ENCODE measurements around the gene FBXL7. TPM values are rescaled to one million over a fixed set of nuclear protein-coding genes. Genes with fewer than 3 reads are reported as not detected.

FBXL7 gene
- total RNA-seq, 1 donor from 2014 or later: 21.3 TPM

- no peaks in the 10 kb centered on the region for H3K9me3 Mint-ChIP-seq
- no peak for DNase-seq (ENCODE audit: extremely low spot score, unreplicated experiment)
- no peaks in the 10 kb centered on the region for H3K36me3 Mint-ChIP-seq
- H3K4me3 Mint-ChIP-seq: no peak overlapping the region
- no peak for TF ChIP-seq CTCF (conservative IDR thresholded peaks at IDR 0.05)
- no peaks in the 10 kb centered on the region for H3K4me1 Mint-ChIP-seq (ENCODE audit: unreplicated experiment)
- no peaks in the 10 kb centered on the region for H3K27me3 Mint-ChIP-seq
- no peak overlapping the region for H3K27ac Mint-ChIP-seq
These were observed 272.2 kb downstream of the FBXL7 start for GRCh38 chr5:15772131-15772530.

- Mint-ChIP-seq H3K36me3 (no peaks in the 10 kb centered on the region), H3K27ac (no peak overlapping the region), H3K27me3 (no peaks in the 10 kb centered on the region), H3K4me1 (ENCODE audit: unreplicated experiment) (no peaks in the 10 kb centered on the region), H3K4me3 (no peak overlapping the region), H3K9me3 (no peaks in the 10 kb centered on the region)
- TF ChIP-seq CTCF (conservative IDR thresholded peaks at IDR 0.05): no peak
- DNase-seq (ENCODE audit: extremely low spot score, unreplicated experiment): no peak
These were observed 274.7 kb downstream of the FBXL7 start for GRCh38 chr5:15774632-15775031.

GRCh38 chr5:15776346-15776745 lies 276.4 kb downstream of the FBXL7 start:
- Mint-ChIP-seq H3K27me3 (no peaks in the 10 kb centered on the region), H3K4me3 (no peak overlapping the region), H3K36me3 (no peaks in the 10 kb centered on the region), H3K9me3 (no peaks in the 10 kb centered on the region), H3K4me1 (ENCODE audit: unreplicated experiment) (no peaks in the 10 kb centered on the region), H3K27ac (no peak overlapping the region)
- no peak for DNase-seq (ENCODE audit: extremely low spot score, unreplicated experiment)
- TF ChIP-seq CTCF (conservative IDR thresholded peaks at IDR 0.05): no peak

GRCh38 chr5:15783734-15784133 lies 283.8 kb downstream of the FBXL7 start:
- DNase-seq (ENCODE audit: extremely low spot score, unreplicated experiment): no peak
- H3K4me3 Mint-ChIP-seq: no peak overlapping the region
- no peaks in the 10 kb centered on the region for H3K36me3 Mint-ChIP-seq
- no peaks in the 10 kb centered on the region for H3K4me1 Mint-ChIP-seq (ENCODE audit: unreplicated experiment)
- no peaks in the 10 kb centered on the region for H3K9me3 Mint-ChIP-seq
- H3K27ac Mint-ChIP-seq: no peak overlapping the region
- no peaks in the 10 kb centered on the region for H3K27me3 Mint-ChIP-seq
- TF ChIP-seq CTCF (conservative IDR thresholded peaks at IDR 0.05): no peak

GRCh38 chr5:15785531-15785981 lies 285.6 kb downstream of the FBXL7 start:
- TF ChIP-seq CTCF (conservative IDR thresholded peaks at IDR 0.05): no peak
- Mint-ChIP-seq H3K27ac (no peak overlapping the region), H3K36me3 (no peaks in the 10 kb centered on the region), H3K4me3 (no peak overlapping the region), H3K27me3 (no peaks in the 10 kb centered on the region), H3K9me3 (no peaks in the 10 kb centered on the region), H3K4me1 (ENCODE audit: unreplicated experiment) (no peaks in the 10 kb centered on the region)
- no peak for DNase-seq (ENCODE audit: extremely low spot score, unreplicated experiment)

- no peaks in the 10 kb centered on the region for H3K9me3 Mint-ChIP-seq
These were observed 286.3 kb downstream of the FBXL7 start for GRCh38 chr5:15786326-15786725.

More at GRCh38 chr5:15786326-15786725, 286.3 kb downstream of the FBXL7 start:
- no peak for DNase-seq (ENCODE audit: extremely low spot score, unreplicated experiment)
- no peaks in the 10 kb centered on the region for H3K4me1 Mint-ChIP-seq (ENCODE audit: unreplicated experiment)
- no peaks in the 10 kb centered on the region for H3K27me3 Mint-ChIP-seq
- no peak overlapping the region for H3K27ac Mint-ChIP-seq
- H3K36me3 Mint-ChIP-seq: no peaks in the 10 kb centered on the region
- H3K4me3 Mint-ChIP-seq: no peak overlapping the region
- TF ChIP-seq CTCF (conservative IDR thresholded peaks at IDR 0.05): no peak
